H1 (cell line): ENCODE measurements around the gene CAT.

Experiments used
- ASH2L ChIP-seq: fragments of 200-600, 300-600 bp; sonication (generic); IDR thresholded peaks from one replicate; pipeline ENCODE4 v1.7.1; 2017; ENCODE audit warnings: low read length
- CBX5 ChIP-seq: fragments of 300-800, 300-1000 bp; sonication (generic); IDR thresholded peaks from 2 replicates; pipeline ENCODE4 v1.7.1; 2016; ENCODE audit warnings: antibody characterized with exemption, low read length, low read depth
- EZH2 ChIP-seq: fragments of 200-600 bp; sonication (generic); IDR thresholded peaks from 2 replicates; pipeline ENCODE4 v1.7.1; 2012; ENCODE audit warnings: low read depth, mild to moderate bottlenecking, moderate library complexity, low read length, inconsistent platforms; ENCODE audit not compliant: severe bottlenecking
- HDAC6 ChIP-seq: IDR thresholded peaks from one replicate; pipeline ENCODE4 v1.7.1; 2012; ENCODE audit warnings: low read depth, mild to moderate bottlenecking, inconsistent platforms, low read length, moderate library complexity
- JUND ChIP-seq: IDR thresholded peaks from 2 replicates; pipeline ENCODE4 v1.6.1; 2011; ENCODE audit warnings: mild to moderate bottlenecking, improper control_type of control experiment, low read length
- POLR2A ChIP-seq, 2 experiments: IDR thresholded peaks; 1 replicate in 1 of 2; 2 replicates in 1 of 2; pipeline ENCODE4 v1.6.1; 2011; ENCODE audit warnings: low read depth in 2 of 2, low read length in 2 of 2, mild to moderate bottlenecking in 2 of 2; ENCODE audit errors: control extremely low read depth in 1 of 2
- RAD21 ChIP-seq, 2 experiments: IDR thresholded peaks in 1 of 2; conservative IDR thresholded peaks in 1 of 2; 2 replicates each; pipeline ENCODE4 v1.6.1; 2011; ENCODE audit warnings: low read depth in 2 of 2, low read length in 2 of 2, improper control_type of control experiment in 1 of 2, inconsistent platforms in 1 of 2, mild to moderate bottlenecking in 1 of 2, moderate library complexity in 1 of 2
- YY1 ChIP-seq: IDR thresholded peaks from 2 replicates; pipeline ENCODE4 v1.6.1; 2011; ENCODE audit warnings: low read depth, mild to moderate bottlenecking, low read length
- TF ChIP-seq, protein P1 (sequence below): fragments of 300-600 bp; sonication (generic); IDR thresholded peaks from 2 replicates; pipeline ENCODE4 v1.7.1; 2012; ENCODE audit warnings: low read length, moderate library complexity, mild to moderate bottlenecking, inconsistent platforms; ENCODE audit not compliant: insufficient replicate concordance
- TF ChIP-seq, protein P2 (sequence below): IDR thresholded peaks from 2 replicates; pipeline ENCODE4 v1.6.1; 2012; ENCODE audit warnings: inconsistent platforms
- TF ChIP-seq, protein P3 (sequence below), 3 experiments: IDR thresholded peaks; 1 replicate in 2 of 3; 2 replicates in 1 of 3; pipeline versions ENCODE4 v1.5.1 to v1.6.1; 2011; ENCODE audit warnings: low read length in 3 of 3, mild to moderate bottlenecking in 3 of 3, inconsistent platforms in 2 of 3, low read depth in 1 of 3, moderate library complexity in 1 of 3; ENCODE audit not compliant: insufficient read depth in 1 of 3; ENCODE audit errors: control extremely low read depth in 1 of 3

DNA sequence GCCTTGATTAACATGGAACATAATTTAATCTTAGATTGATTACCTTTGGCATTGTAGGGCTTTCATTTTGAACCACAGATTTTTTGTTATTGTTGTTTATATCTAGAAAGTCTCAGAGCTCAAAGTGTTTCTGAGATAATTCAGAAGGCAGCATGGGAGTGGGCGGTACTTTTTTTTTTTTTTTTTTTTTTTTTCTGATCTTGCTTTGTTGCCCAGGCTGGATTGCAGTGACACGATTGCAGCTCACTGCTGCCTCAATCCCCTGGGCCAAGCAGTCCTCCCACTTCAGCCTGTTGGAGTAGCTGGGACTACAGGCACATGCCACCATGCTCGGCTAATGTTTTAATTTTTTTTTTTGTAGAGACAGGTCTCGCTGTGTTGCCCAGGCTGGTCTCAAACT lies 21.5 kb downstream of the CAT start:
- TF ChIP-seq EZH2 (no peak), RAD21 (IDR thresholded peaks at IDR 0.05 in 1 of 2, conservative IDR thresholded peaks at IDR 0.05 in 1 of 2; ENCODE audit: low read depth in 2 of 2, low read length in 2 of 2) (no peak), CBX5 (no peak), YY1 (no peak), POLR2A (IDR thresholded peaks at IDR 0.05; ENCODE audit: control extremely low read depth in 1 of 2, low read depth in 2 of 2, low read length in 2 of 2) (no peak), JUND (no peak), HDAC6 (no peak), ASH2L (no peak)
- TF ChIP-seq, protein P1, sequence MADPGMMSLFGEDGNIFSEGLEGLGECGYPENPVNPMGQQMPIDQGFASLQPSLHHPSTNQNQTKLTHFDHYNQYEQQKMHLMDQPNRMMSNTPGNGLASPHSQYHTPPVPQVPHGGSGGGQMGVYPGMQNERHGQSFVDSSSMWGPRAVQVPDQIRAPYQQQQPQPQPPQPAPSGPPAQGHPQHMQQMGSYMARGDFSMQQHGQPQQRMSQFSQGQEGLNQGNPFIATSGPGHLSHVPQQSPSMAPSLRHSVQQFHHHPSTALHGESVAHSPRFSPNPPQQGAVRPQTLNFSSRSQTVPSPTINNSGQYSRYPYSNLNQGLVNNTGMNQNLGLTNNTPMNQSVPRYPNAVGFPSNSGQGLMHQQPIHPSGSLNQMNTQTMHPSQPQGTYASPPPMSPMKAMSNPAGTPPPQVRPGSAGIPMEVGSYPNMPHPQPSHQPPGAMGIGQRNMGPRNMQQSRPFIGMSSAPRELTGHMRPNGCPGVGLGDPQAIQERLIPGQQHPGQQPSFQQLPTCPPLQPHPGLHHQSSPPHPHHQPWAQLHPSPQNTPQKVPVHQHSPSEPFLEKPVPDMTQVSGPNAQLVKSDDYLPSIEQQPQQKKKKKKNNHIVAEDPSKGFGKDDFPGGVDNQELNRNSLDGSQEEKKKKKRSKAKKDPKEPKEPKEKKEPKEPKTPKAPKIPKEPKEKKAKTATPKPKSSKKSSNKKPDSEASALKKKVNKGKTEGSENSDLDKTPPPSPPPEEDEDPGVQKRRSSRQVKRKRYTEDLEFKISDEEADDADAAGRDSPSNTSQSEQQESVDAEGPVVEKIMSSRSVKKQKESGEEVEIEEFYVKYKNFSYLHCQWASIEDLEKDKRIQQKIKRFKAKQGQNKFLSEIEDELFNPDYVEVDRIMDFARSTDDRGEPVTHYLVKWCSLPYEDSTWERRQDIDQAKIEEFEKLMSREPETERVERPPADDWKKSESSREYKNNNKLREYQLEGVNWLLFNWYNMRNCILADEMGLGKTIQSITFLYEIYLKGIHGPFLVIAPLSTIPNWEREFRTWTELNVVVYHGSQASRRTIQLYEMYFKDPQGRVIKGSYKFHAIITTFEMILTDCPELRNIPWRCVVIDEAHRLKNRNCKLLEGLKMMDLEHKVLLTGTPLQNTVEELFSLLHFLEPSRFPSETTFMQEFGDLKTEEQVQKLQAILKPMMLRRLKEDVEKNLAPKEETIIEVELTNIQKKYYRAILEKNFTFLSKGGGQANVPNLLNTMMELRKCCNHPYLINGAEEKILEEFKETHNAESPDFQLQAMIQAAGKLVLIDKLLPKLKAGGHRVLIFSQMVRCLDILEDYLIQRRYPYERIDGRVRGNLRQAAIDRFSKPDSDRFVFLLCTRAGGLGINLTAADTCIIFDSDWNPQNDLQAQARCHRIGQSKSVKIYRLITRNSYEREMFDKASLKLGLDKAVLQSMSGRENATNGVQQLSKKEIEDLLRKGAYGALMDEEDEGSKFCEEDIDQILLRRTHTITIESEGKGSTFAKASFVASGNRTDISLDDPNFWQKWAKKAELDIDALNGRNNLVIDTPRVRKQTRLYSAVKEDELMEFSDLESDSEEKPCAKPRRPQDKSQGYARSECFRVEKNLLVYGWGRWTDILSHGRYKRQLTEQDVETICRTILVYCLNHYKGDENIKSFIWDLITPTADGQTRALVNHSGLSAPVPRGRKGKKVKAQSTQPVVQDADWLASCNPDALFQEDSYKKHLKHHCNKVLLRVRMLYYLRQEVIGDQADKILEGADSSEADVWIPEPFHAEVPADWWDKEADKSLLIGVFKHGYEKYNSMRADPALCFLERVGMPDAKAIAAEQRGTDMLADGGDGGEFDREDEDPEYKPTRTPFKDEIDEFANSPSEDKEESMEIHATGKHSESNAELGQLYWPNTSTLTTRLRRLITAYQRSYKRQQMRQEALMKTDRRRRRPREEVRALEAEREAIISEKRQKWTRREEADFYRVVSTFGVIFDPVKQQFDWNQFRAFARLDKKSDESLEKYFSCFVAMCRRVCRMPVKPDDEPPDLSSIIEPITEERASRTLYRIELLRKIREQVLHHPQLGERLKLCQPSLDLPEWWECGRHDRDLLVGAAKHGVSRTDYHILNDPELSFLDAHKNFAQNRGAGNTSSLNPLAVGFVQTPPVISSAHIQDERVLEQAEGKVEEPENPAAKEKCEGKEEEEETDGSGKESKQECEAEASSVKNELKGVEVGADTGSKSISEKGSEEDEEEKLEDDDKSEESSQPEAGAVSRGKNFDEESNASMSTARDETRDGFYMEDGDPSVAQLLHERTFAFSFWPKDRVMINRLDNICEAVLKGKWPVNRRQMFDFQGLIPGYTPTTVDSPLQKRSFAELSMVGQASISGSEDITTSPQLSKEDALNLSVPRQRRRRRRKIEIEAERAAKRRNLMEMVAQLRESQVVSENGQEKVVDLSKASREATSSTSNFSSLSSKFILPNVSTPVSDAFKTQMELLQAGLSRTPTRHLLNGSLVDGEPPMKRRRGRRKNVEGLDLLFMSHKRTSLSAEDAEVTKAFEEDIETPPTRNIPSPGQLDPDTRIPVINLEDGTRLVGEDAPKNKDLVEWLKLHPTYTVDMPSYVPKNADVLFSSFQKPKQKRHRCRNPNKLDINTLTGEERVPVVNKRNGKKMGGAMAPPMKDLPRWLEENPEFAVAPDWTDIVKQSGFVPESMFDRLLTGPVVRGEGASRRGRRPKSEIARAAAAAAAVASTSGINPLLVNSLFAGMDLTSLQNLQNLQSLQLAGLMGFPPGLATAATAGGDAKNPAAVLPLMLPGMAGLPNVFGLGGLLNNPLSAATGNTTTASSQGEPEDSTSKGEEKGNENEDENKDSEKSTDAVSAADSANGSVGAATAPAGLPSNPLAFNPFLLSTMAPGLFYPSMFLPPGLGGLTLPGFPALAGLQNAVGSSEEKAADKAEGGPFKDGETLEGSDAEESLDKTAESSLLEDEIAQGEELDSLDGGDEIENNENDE, result no peak
- TF ChIP-seq, protein P2, sequence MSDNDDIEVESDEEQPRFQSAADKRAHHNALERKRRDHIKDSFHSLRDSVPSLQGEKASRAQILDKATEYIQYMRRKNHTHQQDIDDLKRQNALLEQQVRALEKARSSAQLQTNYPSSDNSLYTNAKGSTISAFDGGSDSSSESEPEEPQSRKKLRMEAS, result no peak
- TF ChIP-seq, protein P3, sequence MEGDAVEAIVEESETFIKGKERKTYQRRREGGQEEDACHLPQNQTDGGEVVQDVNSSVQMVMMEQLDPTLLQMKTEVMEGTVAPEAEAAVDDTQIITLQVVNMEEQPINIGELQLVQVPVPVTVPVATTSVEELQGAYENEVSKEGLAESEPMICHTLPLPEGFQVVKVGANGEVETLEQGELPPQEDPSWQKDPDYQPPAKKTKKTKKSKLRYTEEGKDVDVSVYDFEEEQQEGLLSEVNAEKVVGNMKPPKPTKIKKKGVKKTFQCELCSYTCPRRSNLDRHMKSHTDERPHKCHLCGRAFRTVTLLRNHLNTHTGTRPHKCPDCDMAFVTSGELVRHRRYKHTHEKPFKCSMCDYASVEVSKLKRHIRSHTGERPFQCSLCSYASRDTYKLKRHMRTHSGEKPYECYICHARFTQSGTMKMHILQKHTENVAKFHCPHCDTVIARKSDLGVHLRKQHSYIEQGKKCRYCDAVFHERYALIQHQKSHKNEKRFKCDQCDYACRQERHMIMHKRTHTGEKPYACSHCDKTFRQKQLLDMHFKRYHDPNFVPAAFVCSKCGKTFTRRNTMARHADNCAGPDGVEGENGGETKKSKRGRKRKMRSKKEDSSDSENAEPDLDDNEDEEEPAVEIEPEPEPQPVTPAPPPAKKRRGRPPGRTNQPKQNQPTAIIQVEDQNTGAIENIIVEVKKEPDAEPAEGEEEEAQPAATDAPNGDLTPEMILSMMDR (IDR thresholded peaks at IDR 0.05; ENCODE audit: control extremely low read depth in 1 of 3, insufficient read depth in 1 of 3, low read depth in 1 of 3, low read length in 3 of 3), result no peak
